ENCODE measurements around the gene CUX1. TPM values are rescaled to one million over a fixed set of nuclear protein-coding genes. Genes with fewer than 3 reads are reported as not detected.

Gene CUX1
- total and polyA plus RNA-seq, 2 of the 13 experiments (the other 11 are each of a cell fraction or from before 2014, with no cell fraction given), result 13.7 to 14.9 TPM

DNA sequence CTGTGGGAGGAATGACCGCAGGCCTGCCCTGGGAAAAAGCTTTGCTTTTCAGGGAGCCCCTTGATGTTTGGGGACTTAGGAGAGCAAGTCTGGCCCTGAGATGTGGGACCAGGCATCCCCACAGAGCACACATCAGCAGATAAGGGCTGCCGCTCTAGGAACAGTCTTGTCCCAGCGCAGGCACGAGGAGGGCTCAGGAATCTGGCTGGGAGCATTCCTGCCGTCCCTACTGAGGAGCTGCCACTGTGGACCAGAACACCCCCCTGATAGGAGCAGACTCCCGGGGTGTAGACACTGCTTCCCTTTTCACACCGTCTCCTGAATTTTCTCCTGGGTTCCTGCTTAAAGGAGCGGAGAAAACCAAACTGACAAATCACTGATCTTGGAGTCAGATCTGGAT is 232.3 kb downstream of the CUX1 start:
- Histone ChIP-seq H3K79me2 (ENCODE audit: insufficient read depth, low read length) (no peaks in the 10 kb centered on the region), H3K36me3 (replicated peaks in 1 of 2; ENCODE audit: control insufficient read depth in 1 of 2, insufficient read depth in 2 of 2, low read length in 2 of 2) (0 out of 5 replicates have a peak, but pooled peaks cover 0 to 2% of the 10 kb centered on the region in 2 experiments), H2AFZ (ENCODE audit: low read length) (no peak overlapping the region), H3K27me3 (ENCODE audit: control insufficient read depth in 1 of 2, insufficient read depth in 2 of 2, low read length in 2 of 2) (no peaks in the 10 kb centered on the region), H3K27ac (ENCODE audit: extremely low read length, insufficient read depth, low read length) (no peak overlapping the region), H3K4me3 (replicated peaks in 1 of 3; ENCODE audit: insufficient read depth in 1 of 3, low read depth in 2 of 3, low read length in 3 of 3) (no peak overlapping the region), H4K20me1 (ENCODE audit: insufficient read depth, low read length) (no peaks in the 10 kb centered on the region), H3K4me2 (ENCODE audit: low read depth, low read length) (no peak overlapping the region), H3K9ac (ENCODE audit: insufficient read depth, low read depth, low read length) (no peak overlapping the region), H3K9me3 (ENCODE audit: low read length) (peaks cover 13% of the 10 kb centered on the region), H3K4me1 (ENCODE audit: insufficient read depth, low read length) (no peaks in the 10 kb centered on the region)
- POLR2A ChIA-PET, result interaction anchor here (1.6 kb wide), 1 partner anchor 25 kb away, joined by 4 read pairs; no protein-coding TSS in a partner anchor
- FAIRE-seq, result no peak
- ATAC-seq, result no peak
- intact Hi-C loops (cut with micrococcal nuclease; ENCODE audit: unreplicated experiment) (no loop called here), in situ Hi-C loops (cut with HindIII; ENCODE audit: extremely low pct_ligation_motif_present, low pct_unique_long_range_greater_than_20kb) (no loop called here)
- CTCF ChIA-PET (ENCODE audit: low intra/inter-chr PET ratio, low total read pairs), result no interaction called here
- BruUV-seq (replicated peaks), result no TSS peak
- 96% methylated on average over 5 of the region's 8 CpGs for WGBS (ENCODE audit: low lambda C conversion rate)
- no peak for DNase-seq (ENCODE audit: low spot score)
- TF ChIP-seq, protein P1, sequence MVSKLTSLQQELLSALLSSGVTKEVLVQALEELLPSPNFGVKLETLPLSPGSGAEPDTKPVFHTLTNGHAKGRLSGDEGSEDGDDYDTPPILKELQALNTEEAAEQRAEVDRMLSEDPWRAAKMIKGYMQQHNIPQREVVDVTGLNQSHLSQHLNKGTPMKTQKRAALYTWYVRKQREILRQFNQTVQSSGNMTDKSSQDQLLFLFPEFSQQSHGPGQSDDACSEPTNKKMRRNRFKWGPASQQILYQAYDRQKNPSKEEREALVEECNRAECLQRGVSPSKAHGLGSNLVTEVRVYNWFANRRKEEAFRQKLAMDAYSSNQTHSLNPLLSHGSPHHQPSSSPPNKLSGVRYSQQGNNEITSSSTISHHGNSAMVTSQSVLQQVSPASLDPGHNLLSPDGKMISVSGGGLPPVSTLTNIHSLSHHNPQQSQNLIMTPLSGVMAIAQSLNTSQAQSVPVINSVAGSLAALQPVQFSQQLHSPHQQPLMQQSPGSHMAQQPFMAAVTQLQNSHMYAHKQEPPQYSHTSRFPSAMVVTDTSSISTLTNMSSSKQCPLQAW (CRISPR knock-in tag; IDR thresholded peaks at IDR 0.05), result no peak
- no peak for TF ChIP-seq GMEB1 (CRISPR knock-in tag; IDR thresholded peaks at IDR 0.05; ENCODE audit: borderline replicate concordance)
- no peak for TF ChIP-seq ZNF460 (CRISPR knock-in tag; IDR thresholded peaks at IDR 0.05; ENCODE audit: borderline replicate concordance)
- TF ChIP-seq TEAD3 (CRISPR knock-in tag; optimal IDR thresholded peaks at IDR 0.05; ENCODE audit: borderline replicate concordance), result no peak
- no peak for TF ChIP-seq HOMEZ (CRISPR knock-in tag; IDR thresholded peaks at IDR 0.05; ENCODE audit: low read depth)
- TF ChIP-seq, protein P2, sequence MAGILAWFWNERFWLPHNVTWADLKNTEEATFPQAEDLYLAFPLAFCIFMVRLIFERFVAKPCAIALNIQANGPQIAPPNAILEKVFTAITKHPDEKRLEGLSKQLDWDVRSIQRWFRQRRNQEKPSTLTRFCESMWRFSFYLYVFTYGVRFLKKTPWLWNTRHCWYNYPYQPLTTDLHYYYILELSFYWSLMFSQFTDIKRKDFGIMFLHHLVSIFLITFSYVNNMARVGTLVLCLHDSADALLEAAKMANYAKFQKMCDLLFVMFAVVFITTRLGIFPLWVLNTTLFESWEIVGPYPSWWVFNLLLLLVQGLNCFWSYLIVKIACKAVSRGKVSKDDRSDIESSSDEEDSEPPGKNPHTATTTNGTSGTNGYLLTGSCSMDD (CRISPR knock-in tag; IDR thresholded peaks at IDR 0.05), result no peak
- TF ChIP-seq NFYC (CRISPR knock-in tag; IDR thresholded peaks at IDR 0.05), result no peak
